HFFc6 (cell line): ENCODE data around the gene THPO. TPM values are rescaled to one million over a fixed set of nuclear protein-coding genes. Genes with fewer than 3 reads are reported as not detected.

Source experiments
- DNase-seq: peaks from one replicate; pipeline ENCODE4 v3.0.0-alpha.2; 2018
- H3K27ac Mint-ChIP-seq: 2 replicates; pipeline ENCODE4 v1.8.0; 2020; ENCODE audit warnings: mild to moderate bottlenecking, mixed read lengths
- H3K27me3 Mint-ChIP-seq: 2 replicates; pipeline ENCODE4 v1.8.0; 2021; ENCODE audit warnings: mild to moderate bottlenecking, moderate library complexity, mixed read lengths; ENCODE audit not compliant: insufficient read depth
- H3K36me3 Mint-ChIP-seq: 2 replicates; pipeline ENCODE4 v1.8.0; 2021; ENCODE audit warnings: low read depth, mixed read lengths
- H3K4me1 Mint-ChIP-seq: 2 replicates; pipeline ENCODE4 v1.8.0; 2020; ENCODE audit warnings: low read depth, mixed read lengths
- H3K4me3 Mint-ChIP-seq: 2 replicates; pipeline ENCODE4 v1.8.0; 2020; ENCODE audit warnings: mild to moderate bottlenecking, moderate library complexity, mixed read lengths
- H3K9me3 Mint-ChIP-seq: 2 replicates; pipeline ENCODE4 v1.8.0; 2020; ENCODE audit warnings: mild to moderate bottlenecking, mixed read lengths
- CTCF ChIP-seq: fragments of 200-600 bp; sonication (generic); IDR thresholded peaks from 2 replicates; pipeline ENCODE4 v1.5.0; 2021; ENCODE audit warnings: antibody characterized with exemption, mild to moderate bottlenecking
- total RNA-seq, 6 experiments: library from RNA; stranded (reverse); fragmentation: NEBNext Ultra II Directional; extraction: Animal tissue kit (Norgen Biotek cat#: 25700); gene quantifications; 2 replicates in 1 of 6; 3 replicates in 5 of 6; pipeline ENCODE4 v1.2.3, GENCODE V29; 2021

Gene THPO
- total RNA-seq, 6 experiments from 2014 or later = not detected

- Mint-ChIP-seq H3K27ac (no peak overlapping the region), H3K9me3 (no peaks in the 10 kb centered on the region), H3K4me1 (no peaks in the 10 kb centered on the region), H3K36me3 (no peaks in the 10 kb centered on the region), H3K27me3 (peaks cover 8% of the 10 kb centered on the region), H3K4me3 (no peak overlapping the region)
- DNase-seq = no peak
- no peak for TF ChIP-seq CTCF
Measured at GRCh38 chr3:184415203-184415490, 37.1 kb upstream of the THPO start.

- no peaks in the 10 kb centered on the region for H3K9me3 Mint-ChIP-seq
- peaks cover 9% of the 10 kb centered on the region for H3K27me3 Mint-ChIP-seq
- H3K4me3 Mint-ChIP-seq = no peak overlapping the region
Measured at GRCh38 chr3:184414418-184415202, 36.6 kb upstream of the THPO start.

GRCh38 chr3:184409946-184410500 is 32.0 kb upstream of the THPO start:
- H3K27me3 Mint-ChIP-seq = peaks cover 19% of the 10 kb centered on the region

More at GRCh38 chr3:184414418-184415202, 36.6 kb upstream of the THPO start:
- Mint-ChIP-seq H3K4me1 (no peaks in the 10 kb centered on the region), H3K27ac (no peak overlapping the region), H3K36me3 (no peaks in the 10 kb centered on the region)
- no peak for TF ChIP-seq CTCF
- no peak for DNase-seq

GRCh38 chr3:184409331-184409926 is 31.4 kb upstream of the THPO start:
- H3K9me3 Mint-ChIP-seq = no peaks in the 10 kb centered on the region
- H3K4me1 Mint-ChIP-seq = no peaks in the 10 kb centered on the region
- no peak for DNase-seq
- TF ChIP-seq CTCF = no peak
- no peak overlapping the region for H3K4me3 Mint-ChIP-seq
- peaks cover 20% of the 10 kb centered on the region for H3K27me3 Mint-ChIP-seq
- H3K36me3 Mint-ChIP-seq = no peaks in the 10 kb centered on the region
- H3K27ac Mint-ChIP-seq = no peak overlapping the region

More at GRCh38 chr3:184409946-184410500, 32.0 kb upstream of the THPO start:
- Mint-ChIP-seq H3K4me3 (no peak overlapping the region), H3K27ac (no peak overlapping the region), H3K36me3 (no peaks in the 10 kb centered on the region), H3K4me1 (no peaks in the 10 kb centered on the region), H3K9me3 (no peaks in the 10 kb centered on the region)
- no peak for DNase-seq
- no peak for TF ChIP-seq CTCF

GRCh38 chr3:184405075-184406030 is 27.3 kb upstream of the THPO start:
- Mint-ChIP-seq H3K9me3 (no peaks in the 10 kb centered on the region), H3K27me3 (peaks cover 35% of the 10 kb centered on the region), H3K4me3 (no peak overlapping the region), H3K4me1 (no peaks in the 10 kb centered on the region), H3K27ac (no peak overlapping the region), H3K36me3 (no peaks in the 10 kb centered on the region)
- TF ChIP-seq CTCF = no peak
- DNase-seq = no peak
